ENCODE results near the gene CEACAM19. TPM values are rescaled to one million over a fixed set of nuclear protein-coding genes. Genes with fewer than 3 reads are reported as not detected.
A peak's percentile ranks its signal among the peaks of the same experiment; 100 is the strongest.

Gene CEACAM19
- total RNA-seq, 1 experiment from 2014 or later: 3.5 TPM

GRCh38 chr19:44626048-44626624 lies 45.1 kb upstream of the CEACAM19 start:
- WGBS (ENCODE audit: extremely low coverage, insufficient read length, low lambda C conversion rate): no CpG with 5 or more reads among the region's 1 CpG
- H2AK5ac ChIP-seq (ENCODE audit: insufficient read length, low read length): no peak overlapping the region
- no peak overlapping the region for H4K8ac ChIP-seq (replicated peaks; ENCODE audit: insufficient read length, low read depth, low read length)
- no peak for DNase-seq
- no peak overlapping the region for H3K23ac ChIP-seq (ENCODE audit: insufficient read length, low read depth, low read length)
- no peak overlapping the region for H3K18ac ChIP-seq (ENCODE audit: insufficient read length, low read depth, low read length)
- no peak overlapping the region for H2BK12ac ChIP-seq (ENCODE audit: insufficient read length, low read depth, low read length)
- no peak overlapping the region for H3K56ac ChIP-seq (ENCODE audit: insufficient read length, low read depth, low read length)
- peaks cover 2% of the 10 kb centered on the region for H3K27me3 Mint-ChIP-seq (ENCODE audit: low read depth)
- H3K9me3 ChIP-seq (ENCODE audit: control insufficient read depth, low read depth, low read length): no peaks in the 10 kb centered on the region
- H3K27me3 ChIP-seq (ENCODE audit: insufficient read depth, low read length): no peaks in the 10 kb centered on the region
- no peak overlapping the region for H2BK20ac ChIP-seq (ENCODE audit: low read depth, low read length, poor library complexity, severe bottlenecking)
- TF ChIP-seq CTCF (conservative IDR thresholded peaks at IDR 0.05): no peak
- no peak overlapping the region for H2BK15ac ChIP-seq (ENCODE audit: low read depth, low read length)
- H3K4me1 Mint-ChIP-seq: peaks cover 0 to 4% of the 10 kb centered on the region in 2 experiments; a peak in 1 of 4 replicates
- H3K79me2 ChIP-seq (ENCODE audit: insufficient read depth, low read length): no peaks in the 10 kb centered on the region
- H3K27ac Mint-ChIP-seq: peak overlapping the region in 1 of 3 experiments; percentile 44; a peak in 1 of 7 replicates
- no peaks in the 10 kb centered on the region for H3K4me1 ChIP-seq (ENCODE audit: insufficient read depth, low read length)
- H4K20me1 ChIP-seq (ENCODE audit: control insufficient read depth, insufficient read depth, insufficient read length): no peaks in the 10 kb centered on the region
- no peak overlapping the region for H3K27ac ChIP-seq (ENCODE audit: insufficient read length, low read depth, low read length)
- no peak overlapping the region for H3K4me2 ChIP-seq (ENCODE audit: insufficient read depth, insufficient read length, low read length)
- H2BK120ac ChIP-seq (ENCODE audit: low read depth, low read length, poor library complexity, severe bottlenecking): no peak overlapping the region
- no peak overlapping the region for H3K4me3 Mint-ChIP-seq
- H3K36me3 Mint-ChIP-seq (ENCODE audit: insufficient read depth in 1 of 3, low read depth in 3 of 3): peaks cover 0 to 6% (median 0%) of the 10 kb centered on the region in 3 experiments; a peak in 2 of 7 replicates
- H3K79me1 ChIP-seq (ENCODE audit: insufficient read depth, low read depth, low read length, poor library complexity, severe bottlenecking): no peaks in the 10 kb centered on the region
- no peak overlapping the region for H4K5ac ChIP-seq (ENCODE audit: insufficient read length, low read depth, low read length)
- no peak overlapping the region for H3K4ac ChIP-seq (ENCODE audit: low read depth, low read length)
- H3T11ph ChIP-seq (ENCODE audit: low read length): no peak overlapping the region
- no peak overlapping the region for H3K14ac ChIP-seq (ENCODE audit: insufficient read depth, low read length)
- no peak overlapping the region for H2BK5ac ChIP-seq (ENCODE audit: insufficient read length, low read length)
- H4K91ac ChIP-seq (ENCODE audit: insufficient read length, low read depth, low read length): no peak overlapping the region
- no peaks in the 10 kb centered on the region for H3K23me2 ChIP-seq (ENCODE audit: insufficient read length, low read depth, low read length, poor library complexity, severe bottlenecking)
- H3K9ac ChIP-seq (ENCODE audit: extremely low read depth, insufficient read length, low read length): no peak overlapping the region
- H3K9me3 Mint-ChIP-seq: no peaks in the 10 kb centered on the region
- no peak overlapping the region for H2AFZ ChIP-seq (ENCODE audit: low read length)
